H1 (cell line): ENCODE results near the gene BCAS2. TPM values are rescaled to one million over a fixed set of nuclear protein-coding genes. Genes with fewer than 3 reads are reported as not detected.

Experiments
- ASH2L ChIP-seq: fragments of 200-600, 300-600 bp; sonication (generic); IDR thresholded peaks from one replicate; pipeline ENCODE4 v1.7.1; 2017; ENCODE audit warnings: low read length
- CBX5 ChIP-seq: fragments of 300-800, 300-1000 bp; sonication (generic); IDR thresholded peaks from 2 replicates; pipeline ENCODE4 v1.7.1; 2016; ENCODE audit warnings: antibody characterized with exemption, low read length, low read depth
- CEBPB ChIP-seq: IDR thresholded peaks from 2 replicates; pipeline ENCODE4 v1.6.1; 2012; ENCODE audit warnings: low read depth, low read length
- EP300 ChIP-seq, 2 experiments: IDR thresholded peaks; 1 replicate in 1 of 2; 2 replicates in 1 of 2; pipeline ENCODE4 v1.6.1; 2011 to 2012; ENCODE audit warnings: low read depth in 2 of 2, low read length in 2 of 2, mild to moderate bottlenecking in 2 of 2, borderline replicate concordance in 1 of 2, inconsistent platforms in 1 of 2, moderate library complexity in 1 of 2
- GTF2F1 ChIP-seq: IDR thresholded peaks from 2 replicates; pipeline ENCODE4 v1.6.1; 2012; ENCODE audit warnings: low read depth, low read length, improper control_type of control experiment, borderline replicate concordance
- HDAC6 ChIP-seq: IDR thresholded peaks from one replicate; pipeline ENCODE4 v1.7.1; 2012; ENCODE audit warnings: low read depth, mild to moderate bottlenecking, inconsistent platforms, low read length, moderate library complexity
- NANOG ChIP-seq: IDR thresholded peaks from 2 replicates; pipeline ENCODE4 v1.6.1; 2011; ENCODE audit warnings: low read length, low read depth, mild to moderate bottlenecking, inconsistent platforms; ENCODE audit not compliant: insufficient read depth, poor library complexity, severe bottlenecking
- RNF2 ChIP-seq: fragments of 200-900, 300-1000 bp; sonication (generic); IDR thresholded peaks from 2 replicates; pipeline ENCODE4 v1.7.1; 2016; ENCODE audit warnings: borderline replicate concordance, low read depth, mild to moderate bottlenecking, antibody characterized with exemption, low read length; ENCODE audit not compliant: poor library complexity, severe bottlenecking; ENCODE audit errors: missing control alignments
- SAP30 ChIP-seq: fragments of 300-600 bp; sonication (generic); IDR thresholded peaks from 2 replicates; pipeline ENCODE4 v1.7.1; 2012; ENCODE audit warnings: low read length, moderate library complexity, mild to moderate bottlenecking, inconsistent platforms; ENCODE audit not compliant: insufficient read depth, insufficient replicate concordance
- SIN3A ChIP-seq, 2 experiments: IDR thresholded peaks in 1 of 2; conservative IDR thresholded peaks in 1 of 2; 2 replicates each; pipeline ENCODE4 v1.6.1; 2011 to 2012; ENCODE audit warnings: low read length in 2 of 2, improper control_type of control experiment in 1 of 2, low read depth in 1 of 2, mild to moderate bottlenecking in 1 of 2
- SRF ChIP-seq: IDR thresholded peaks from 2 replicates; pipeline ENCODE4 v1.6.1; 2011; ENCODE audit warnings: mild to moderate bottlenecking, low read depth, low read length, moderate library complexity
- polyA plus RNA-seq, 7 experiments: library from polyadenylated mRNA; depleted of rRNA in 3 of 7; stranded (reverse) in 5 of 7; unstranded in 2 of 7; fragments of >200 nt in 5 of 7; fragments of 200-250 nt in 2 of 7; gene quantifications; 1 replicate in 5 of 7; 2 replicates in 1 of 7; 4 replicates in 1 of 7; pipeline versions ENCODE4 v1.2.1 to v1.2.3, GENCODE V29; 2011 to 2013; ENCODE audit warnings: missing spikeins in 2 of 7, mixed read lengths in 2 of 7
- total RNA-seq: library from RNA; stranded (reverse); fragmentation: NEBNext Ultra II Directional; extraction: Animal tissue kit (Norgen Biotek cat#: 25700); gene quantifications from 2 replicates; pipeline ENCODE4 v1.2.1, GENCODE V29; 2021
- TF ChIP-seq, protein P1 (sequence below): IDR thresholded peaks from 2 replicates; pipeline ENCODE4 v1.6.1; 2012; ENCODE audit warnings: inconsistent platforms

BCAS2 gene
- total and polyA plus RNA-seq, 2 of the 8 experiments (the other 6 are each of a cell fraction or from before 2014, with no cell fraction given): 18.0 to 52.2 TPM

DNA sequence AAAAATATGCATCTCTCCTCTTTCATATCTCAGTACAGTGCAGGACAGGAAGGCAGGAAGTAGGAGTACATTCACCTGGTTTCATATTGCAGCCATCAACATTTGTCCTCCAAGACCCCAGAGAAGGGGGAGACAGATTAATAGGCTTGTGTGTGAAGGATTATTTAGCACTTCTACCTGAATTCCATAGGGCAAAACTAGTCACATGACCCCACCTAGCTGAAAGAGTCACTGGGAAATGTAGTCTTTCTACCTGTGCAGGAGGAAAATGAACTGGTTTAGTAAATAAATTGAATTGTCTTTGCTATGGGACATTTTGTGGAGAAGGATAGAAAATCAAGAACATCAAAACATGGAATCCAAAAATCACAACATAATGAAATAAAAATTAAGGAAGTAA lies 56.5 kb downstream of the BCAS2 start (continued):
- no peak for TF ChIP-seq EP300 (IDR thresholded peaks at IDR 0.05; ENCODE audit: borderline replicate concordance in 1 of 2, low read depth in 2 of 2, low read length in 2 of 2)
- TF ChIP-seq SRF: no peak
- no peak for TF ChIP-seq CBX5
- TF ChIP-seq SAP30: no peak
- no peak for TF ChIP-seq RNF2
- no peak for TF ChIP-seq SIN3A (conservative IDR thresholded peaks at IDR 0.05 in 1 of 2, IDR thresholded peaks at IDR 0.05 in 1 of 2; ENCODE audit: low read depth in 1 of 2, low read length in 2 of 2)
- TF ChIP-seq, protein P1, sequence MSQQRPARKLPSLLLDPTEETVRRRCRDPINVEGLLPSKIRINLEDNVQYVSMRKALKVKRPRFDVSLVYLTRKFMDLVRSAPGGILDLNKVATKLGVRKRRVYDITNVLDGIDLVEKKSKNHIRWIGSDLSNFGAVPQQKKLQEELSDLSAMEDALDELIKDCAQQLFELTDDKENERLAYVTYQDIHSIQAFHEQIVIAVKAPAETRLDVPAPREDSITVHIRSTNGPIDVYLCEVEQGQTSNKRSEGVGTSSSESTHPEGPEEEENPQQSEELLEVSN: no peak
- TF ChIP-seq GTF2F1: no peak
- no peak for TF ChIP-seq HDAC6
- no peak for TF ChIP-seq NANOG
- TF ChIP-seq CEBPB: no peak
- no peak for TF ChIP-seq ASH2L
